T-helper 17 cell (primary cell): Measurements from ENCODE around the gene KRTAP5-11. TPM values are rescaled to one million over a fixed set of nuclear protein-coding genes. Genes with fewer than 3 reads are reported as not detected.
A peak's percentile ranks its signal among the peaks of the same experiment; 100 is the strongest.
"Not testable (repeated sequence)": the region's sequence is repeated elsewhere in the genome, so short reads cannot be mapped to it uniquely, and the experiment has no call there.

Experiments used
- ATAC-seq: fragments of 150-1000 bp; cut with Tn5 transposase; 2 replicates; pipeline ENCODE4 v1.10.0; 2021; ENCODE audit warnings: mild to moderate bottlenecking, moderate library complexity
- DNase-seq, 3 donors: peaks; one replicate each; pipeline versions ENCODE4 v3.0.0 to v3.0.0-alpha.2; 2020 to 2021
- H3K9me3 ChIP-seq: one replicate; pipeline ENCODE4 v1.7.0; 2013; ENCODE audit warnings: low read length, mild to moderate bottlenecking; ENCODE audit not compliant: control insufficient read depth, poor library complexity, severe bottlenecking
- H3K27ac Mint-ChIP-seq: one replicate; pipeline ENCODE4 v1.8.0; 2022; ENCODE audit warnings: mild to moderate bottlenecking, moderate library complexity, mixed read lengths
- H3K27me3 Mint-ChIP-seq: one replicate; pipeline ENCODE4 v1.8.0; 2022; ENCODE audit warnings: mixed read lengths
- H3K36me3 Mint-ChIP-seq: one replicate; pipeline ENCODE4 v1.8.0; 2022; ENCODE audit warnings: low read depth, mixed read lengths
- H3K4me1 Mint-ChIP-seq: one replicate; pipeline ENCODE4 v1.8.0; 2022; ENCODE audit warnings: mild to moderate bottlenecking, mixed read lengths
- H3K4me3 Mint-ChIP-seq: one replicate; pipeline ENCODE4 v1.8.0; 2022; ENCODE audit warnings: mild to moderate bottlenecking, moderate library complexity, mixed read lengths
- total RNA-seq, 4 donors: library from RNA in 2 of 4; stranded (reverse) in 2 of 4; gene quantifications; one replicate each; pipeline ENCODE4 v1.2.3 and lab custom pipeline; 2022 to 2026

KRTAP5-11 gene
- total RNA-seq, 2 donors from 2014 or later = not detected

DNA sequence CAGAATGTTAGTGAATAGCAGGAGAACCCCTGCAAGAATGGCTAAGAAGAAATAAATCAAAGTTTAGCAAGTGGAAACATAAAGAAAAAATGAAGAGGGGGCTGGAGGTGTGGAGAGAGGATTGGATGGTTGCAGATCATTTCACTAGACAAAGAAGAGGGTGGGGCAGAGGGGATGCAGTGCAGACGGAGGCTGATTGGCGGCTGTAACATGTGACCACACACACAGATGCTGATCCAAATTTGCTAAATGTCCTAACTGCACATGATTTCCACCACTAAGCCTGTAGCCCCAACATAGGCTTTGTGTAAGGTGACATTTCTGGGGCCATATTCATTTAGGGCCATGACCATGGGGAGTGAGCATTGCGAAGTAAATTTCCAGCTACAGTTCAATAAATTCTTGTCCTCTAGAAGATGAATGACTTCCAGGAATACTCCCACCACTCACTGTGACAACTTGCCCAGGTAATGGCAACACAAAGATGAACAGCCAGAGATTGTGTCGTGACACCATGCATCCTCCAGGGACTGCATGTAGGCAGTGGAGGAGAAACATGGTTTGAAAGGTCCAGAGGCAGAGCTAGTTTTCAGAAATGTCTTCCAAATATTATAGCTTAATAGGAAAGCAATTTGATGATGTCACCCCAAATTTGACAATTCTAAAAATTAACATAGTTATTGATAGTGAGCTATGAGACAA is 6.8 kb downstream of the KRTAP5-11 start:
- Mint-ChIP-seq H3K27me3 (peaks cover 40% of the 10 kb centered on the region), H3K27ac (no peak overlapping the region), H3K36me3 (peaks cover 2% of the 10 kb centered on the region), H3K4me3 (no peak overlapping the region), H3K4me1 (peaks cover 7% of the 10 kb centered on the region)
- no peak for DNase-seq
- no peak for ATAC-seq
- no peaks in the 10 kb centered on the region for H3K9me3 ChIP-seq

- ATAC-seq = no peak
- no peaks in the 10 kb centered on the region for H3K4me1 Mint-ChIP-seq
- H3K27ac Mint-ChIP-seq = no peak overlapping the region
- no peak for DNase-seq
- no peak overlapping the region for H3K4me3 Mint-ChIP-seq
- H3K27me3 Mint-ChIP-seq = peaks cover 36% of the 10 kb centered on the region
- peaks cover 5% of the 10 kb centered on the region for H3K36me3 Mint-ChIP-seq
- no peaks in the 10 kb centered on the region for H3K9me3 ChIP-seq
These were observed 8.3 kb downstream of the KRTAP5-11 start for GRCh38 chr11:71574418-71574817.

- Mint-ChIP-seq H3K4me1 (no peaks in the 10 kb centered on the region), H3K27ac (no peak overlapping the region), H3K4me3 (no peak overlapping the region), H3K36me3 (peaks cover 5% of the 10 kb centered on the region), H3K27me3 (peaks cover 36% of the 10 kb centered on the region)
- DNase-seq (no peak), ATAC-seq (no peak)
- no peaks in the 10 kb centered on the region for H3K9me3 ChIP-seq
These were observed 9.9 kb downstream of the KRTAP5-11 start for GRCh38 chr11:71572811-71573210.

GRCh38 chr11:71571101-71571850 is 11.4 kb downstream of the KRTAP5-11 start:
- peaks cover 50% of the 10 kb centered on the region for H3K27me3 Mint-ChIP-seq
- not testable (repeated sequence) for H3K4me3 Mint-ChIP-seq, H3K9me3 ChIP-seq, ATAC-seq, H3K27ac Mint-ChIP-seq, DNase-seq, H3K4me1 Mint-ChIP-seq, H3K36me3 Mint-ChIP-seq

DNA sequence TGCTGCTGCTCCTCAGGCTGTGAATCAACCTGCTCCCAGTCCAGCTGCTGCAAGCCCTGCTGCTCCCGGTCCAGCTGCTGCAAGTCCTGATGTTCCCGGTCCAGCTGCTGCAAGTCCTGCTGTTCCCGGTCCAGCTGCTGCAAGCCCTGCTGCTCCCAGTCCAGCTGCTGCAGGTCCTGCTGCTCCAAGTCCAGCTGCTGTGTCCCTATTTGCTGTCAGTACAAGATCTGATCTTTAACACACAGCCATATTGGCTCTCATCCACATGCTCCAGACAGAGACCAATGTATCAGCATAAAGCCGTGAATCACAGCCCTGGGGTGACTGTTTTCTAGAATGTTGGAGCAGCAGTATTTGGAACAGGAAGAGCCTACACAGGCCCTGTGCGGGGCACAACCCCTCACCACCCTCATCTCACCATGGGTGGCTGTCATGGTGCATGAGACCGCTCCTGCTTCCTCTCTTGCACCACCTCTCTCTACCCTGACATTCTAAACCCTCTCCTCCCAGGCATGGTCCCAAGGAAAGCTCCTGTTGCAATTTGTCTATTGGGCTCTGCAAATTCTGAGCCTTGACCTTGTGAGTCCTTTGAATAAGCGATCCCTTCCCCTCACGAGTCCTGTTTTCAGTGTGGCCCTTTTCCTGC is 13.8 kb downstream of the KRTAP5-11 start:
- Mint-ChIP-seq H3K27ac (no peak overlapping the region), H3K36me3 (peaks cover 8% of the 10 kb centered on the region), H3K4me1 (peaks cover 2% of the 10 kb centered on the region), H3K4me3 (no peak overlapping the region), H3K27me3 (peaks cover 57% of the 10 kb centered on the region)
- H3K9me3 ChIP-seq = no peaks in the 10 kb centered on the region
- ATAC-seq (no peak), DNase-seq (no peak)

GRCh38 chr11:71567633-71568032 is 15.0 kb downstream of the KRTAP5-11 start:
- H3K4me3 Mint-ChIP-seq, DNase-seq, ATAC-seq, H3K9me3 ChIP-seq, H3K27ac Mint-ChIP-seq: not testable (repeated sequence)
- peaks cover 10% of the 10 kb centered on the region for H3K4me1 Mint-ChIP-seq
- peaks cover 57% of the 10 kb centered on the region for H3K27me3 Mint-ChIP-seq
- H3K36me3 Mint-ChIP-seq = peaks cover 13% of the 10 kb centered on the region

GRCh38 chr11:71566626-71567599 is 15.8 kb downstream of the KRTAP5-11 start:
- Mint-ChIP-seq H3K4me1 (peaks cover 10% of the 10 kb centered on the region), H3K27me3 (peaks cover 57% of the 10 kb centered on the region), H3K27ac (peak overlapping the region; percentile 16), H3K36me3 (peaks cover 12% of the 10 kb centered on the region)
- H3K4me3 Mint-ChIP-seq, ATAC-seq, H3K9me3 ChIP-seq, DNase-seq: not testable (repeated sequence)

DNA sequence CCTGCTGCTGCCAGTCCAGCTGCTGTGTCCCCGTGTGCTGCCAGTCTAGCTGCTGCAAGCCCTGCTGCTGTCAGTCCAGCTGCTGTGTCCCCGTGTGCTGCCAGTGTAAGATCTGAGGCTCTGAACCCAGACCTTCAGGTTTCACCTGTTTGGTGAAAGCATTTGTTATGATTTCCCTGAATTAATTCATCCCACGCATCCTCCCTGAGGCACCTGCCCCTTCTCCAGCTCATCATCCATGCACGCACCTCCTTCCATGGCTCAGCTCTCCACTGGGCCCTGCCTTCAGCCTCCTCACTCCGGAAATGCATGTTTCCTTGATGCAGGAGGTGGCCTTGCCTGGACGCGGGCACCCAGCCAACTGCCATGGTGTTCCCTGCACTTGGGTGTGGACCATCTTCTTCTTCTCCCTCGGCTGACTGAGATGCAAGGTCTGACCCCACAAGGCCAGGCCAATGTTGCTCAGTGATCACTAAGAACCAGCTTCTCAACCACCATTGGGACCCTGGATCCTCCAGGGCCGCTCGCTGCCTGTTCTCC is 16.5 kb downstream of the KRTAP5-11 start:
- no peaks in the 10 kb centered on the region for H3K9me3 ChIP-seq
- ATAC-seq (no peak), DNase-seq (no peak)
- H3K27me3 Mint-ChIP-seq = peaks cover 64% of the 10 kb centered on the region
- H3K36me3 Mint-ChIP-seq = peaks cover 17% of the 10 kb centered on the region
- H3K27ac Mint-ChIP-seq = no peak overlapping the region
- no peak overlapping the region for H3K4me3 Mint-ChIP-seq
- H3K4me1 Mint-ChIP-seq = peaks cover 10% of the 10 kb centered on the region

GRCh38 chr11:71565263-71565662 is 17.4 kb downstream of the KRTAP5-11 start, which contains the start of gene KRTAP5-10:
Gene KRTAP5-10 (plus strand): TSS chr11:71565563. CDS start chr11:71565588, 25 bp downstream.
- DNase-seq (no peak), ATAC-seq (no peak)
- peaks cover 16% of the 10 kb centered on the region for H3K36me3 Mint-ChIP-seq
- H3K4me1 Mint-ChIP-seq = peaks cover 10% of the 10 kb centered on the region
- H3K27ac Mint-ChIP-seq = no peak within 1 kb of the TSS
- H3K9me3 ChIP-seq = no peaks in the 10 kb centered on the region
- no peak within 1 kb of the TSS for H3K4me3 Mint-ChIP-seq
- H3K27me3 Mint-ChIP-seq = peaks cover 65% of the 10 kb centered on the region

- Mint-ChIP-seq H3K4me3 (no peak overlapping the region), H3K27me3 (peaks cover 67% of the 10 kb centered on the region), H3K27ac (no peak overlapping the region), H3K4me1 (peaks cover 10% of the 10 kb centered on the region), H3K36me3 (peaks cover 16% of the 10 kb centered on the region)
- no peak for DNase-seq
- H3K9me3 ChIP-seq = no peaks in the 10 kb centered on the region
- no peak for ATAC-seq
These were observed 18.2 kb downstream of the KRTAP5-11 start for GRCh38 chr11:71564430-71564829.

DNA sequence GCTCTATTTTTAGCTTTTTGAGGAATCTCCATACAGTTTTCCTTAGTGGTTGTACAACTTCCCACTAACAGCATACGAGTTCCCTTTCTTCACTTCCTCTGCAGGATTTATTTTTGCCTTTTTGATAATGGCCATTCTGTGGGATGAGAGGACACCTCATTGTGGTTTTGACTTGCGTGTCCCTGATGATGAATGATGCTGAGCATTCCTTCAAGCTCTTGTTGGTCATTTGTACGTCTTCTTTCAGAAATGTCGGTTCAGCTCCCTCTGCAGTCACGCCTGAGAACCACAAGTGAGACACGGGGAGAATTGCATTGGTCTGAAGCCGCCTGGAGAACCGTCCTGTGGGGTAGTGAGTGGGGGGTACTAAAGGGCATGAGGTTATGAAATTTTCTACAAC is 19.3 kb downstream of the KRTAP5-11 start:
- H3K36me3 Mint-ChIP-seq = peaks cover 16% of the 10 kb centered on the region
- DNase-seq = no peak
- H3K4me1 Mint-ChIP-seq = peaks cover 10% of the 10 kb centered on the region
- H3K9me3 ChIP-seq = no peaks in the 10 kb centered on the region
- peaks cover 73% of the 10 kb centered on the region for H3K27me3 Mint-ChIP-seq
- H3K4me3 Mint-ChIP-seq = no peak overlapping the region
- peak; percentile 54 for ATAC-seq
- no peak overlapping the region for H3K27ac Mint-ChIP-seq

- Mint-ChIP-seq H3K4me3 (no peak overlapping the region), H3K36me3 (peaks cover 16% of the 10 kb centered on the region), H3K4me1 (peaks cover 10% of the 10 kb centered on the region), H3K27me3 (peaks cover 75% of the 10 kb centered on the region), H3K27ac (no peak overlapping the region)
- no peaks in the 10 kb centered on the region for H3K9me3 ChIP-seq
- no peak for DNase-seq
- no peak for ATAC-seq
These were observed 20.6 kb downstream of the KRTAP5-11 start for GRCh38 chr11:71562120-71562519.
